ENCODE data around the gene KPNA3.

DNA sequence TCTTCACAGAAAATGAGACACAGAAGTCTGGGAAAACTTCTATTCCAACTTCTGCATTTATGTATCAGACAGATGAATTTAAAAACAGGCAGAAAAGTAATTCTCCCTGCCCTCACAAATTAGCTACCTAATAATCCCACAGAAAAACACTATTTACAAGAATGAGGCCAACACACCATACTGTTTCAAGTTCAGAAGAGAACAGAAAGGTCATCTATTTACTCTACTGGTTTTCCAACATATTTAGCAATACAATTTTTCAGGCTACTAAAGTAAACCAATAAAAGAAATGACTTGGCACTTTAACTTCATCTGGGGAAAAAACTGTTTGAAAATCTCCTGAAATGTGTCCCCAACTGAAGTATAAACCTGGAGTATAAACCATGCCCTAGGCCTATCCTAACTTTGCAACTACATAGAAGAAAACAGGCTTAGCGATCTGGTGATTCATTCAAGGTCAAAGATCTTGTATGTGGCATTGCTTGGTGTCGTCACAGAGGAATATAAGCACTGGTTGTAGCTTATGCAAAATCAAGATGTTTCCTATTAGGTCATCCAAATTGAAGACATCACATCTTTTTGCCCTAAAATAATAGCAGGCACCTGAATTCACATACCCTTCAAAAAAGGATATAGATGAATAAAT lies 81.1 kb downstream of the KPNA3 start:
- TF ChIP-seq POLR2AphosphoS5 (IDR thresholded peaks at IDR 0.05) (no peak), POLR2A (IDR thresholded peaks at IDR 0.05; ENCODE audit: low read depth) (no peak), EP300 (IDR thresholded peaks at IDR 0.05) (no peak)
- TF ChIP-seq, protein P1, sequence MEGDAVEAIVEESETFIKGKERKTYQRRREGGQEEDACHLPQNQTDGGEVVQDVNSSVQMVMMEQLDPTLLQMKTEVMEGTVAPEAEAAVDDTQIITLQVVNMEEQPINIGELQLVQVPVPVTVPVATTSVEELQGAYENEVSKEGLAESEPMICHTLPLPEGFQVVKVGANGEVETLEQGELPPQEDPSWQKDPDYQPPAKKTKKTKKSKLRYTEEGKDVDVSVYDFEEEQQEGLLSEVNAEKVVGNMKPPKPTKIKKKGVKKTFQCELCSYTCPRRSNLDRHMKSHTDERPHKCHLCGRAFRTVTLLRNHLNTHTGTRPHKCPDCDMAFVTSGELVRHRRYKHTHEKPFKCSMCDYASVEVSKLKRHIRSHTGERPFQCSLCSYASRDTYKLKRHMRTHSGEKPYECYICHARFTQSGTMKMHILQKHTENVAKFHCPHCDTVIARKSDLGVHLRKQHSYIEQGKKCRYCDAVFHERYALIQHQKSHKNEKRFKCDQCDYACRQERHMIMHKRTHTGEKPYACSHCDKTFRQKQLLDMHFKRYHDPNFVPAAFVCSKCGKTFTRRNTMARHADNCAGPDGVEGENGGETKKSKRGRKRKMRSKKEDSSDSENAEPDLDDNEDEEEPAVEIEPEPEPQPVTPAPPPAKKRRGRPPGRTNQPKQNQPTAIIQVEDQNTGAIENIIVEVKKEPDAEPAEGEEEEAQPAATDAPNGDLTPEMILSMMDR (IDR thresholded peaks at IDR 0.05) = no peak

Data from esophagus muscularis mucosa (tissue), 4 donors.